HepG2 (cell line): ENCODE data around the gene VPS26B. TPM values are rescaled to one million over a fixed set of nuclear protein-coding genes. Genes with fewer than 3 reads are reported as not detected.

Experiments
- ATAC-seq: fragments of 200-7000 bp; cut with Tn5 transposase; 3 replicates; pipeline ENCODE4 v1.9.1; 2020; ENCODE audit warnings: mild to moderate bottlenecking, moderate library complexity
- BruUV-seq: library from RNA; stranded (reverse); fragments of 400-500 nt; replicated peaks from 2 replicates; lab custom pipeline; 2021; lab: Mats Ljungman, UMichigan
- CTCF ChIA-PET: fragments of 300-600 bp; formaldehyde crosslinking; extraction: SDS; loops from one replicate; lab custom pipeline; 2021; ENCODE audit warnings: low total read pairs, inconsistent platforms, low intra/inter-chr PET ratio; lab: Yijun Ruan, JAX
- POLR2A ChIA-PET: fragments of 350-600 bp; sonication (Branson Sonifier 250); formaldehyde crosslinking; loops from one replicate; lab custom pipeline; 2020; ENCODE audit warnings: antibody characterized with exemption, inconsistent platforms; lab: Yijun Ruan, JAX
- DNase-seq: peaks from one replicate; pipeline ENCODE4 v3.0.0-alpha.2; 2015; ENCODE audit warnings: low spot score
- FAIRE-seq: peaks from 3 replicates; lab custom pipeline; 2011; peaks lifted over from hg19 to GRCh38; lab: Jason Lieb, UNC
- H2AFZ ChIP-seq: one replicate; pipeline ENCODE4 v1.6.1; 2011; ENCODE audit warnings: low read length, inconsistent platforms
- H3K27ac ChIP-seq: fragments of 300-600 bp; 3 replicates; pipeline ENCODE4 v1.8.0; 2011; ENCODE audit warnings: mixed run types, mild to moderate bottlenecking, mixed read lengths, low read length, inconsistent platforms; ENCODE audit not compliant: insufficient read depth; ENCODE audit errors: extremely low read length
- H3K27me3 ChIP-seq, 2 experiments: fragments of 200-600 bp in 1 of 2; 2 replicates in 1 of 2; 3 replicates in 1 of 2; pipeline versions ENCODE4 v1.6.0 to v1.8.0; 2011; ENCODE audit warnings: low read length in 2 of 2, mild to moderate bottlenecking in 2 of 2, moderate library complexity in 2 of 2, inconsistent platforms in 1 of 2; ENCODE audit not compliant: insufficient read depth in 2 of 2, control insufficient read depth in 1 of 2
- H3K36me3 ChIP-seq, 2 experiments: fragments of 200-600 bp in 1 of 2; replicated peaks in 1 of 2; 2 replicates in 1 of 2; 3 replicates in 1 of 2; pipeline versions ENCODE4 v1.5.1 to v1.8.0; 2011; ENCODE audit warnings: low read length in 2 of 2, inconsistent platforms in 1 of 2; ENCODE audit not compliant: insufficient read depth in 2 of 2, control insufficient read depth in 1 of 2
- H3K4me1 ChIP-seq: 2 replicates; pipeline ENCODE4 v1.5.1; 2012; ENCODE audit warnings: low read length, inconsistent platforms; ENCODE audit not compliant: insufficient read depth
- H3K4me2 ChIP-seq: 2 replicates; pipeline ENCODE4 v1.6.0; 2011; ENCODE audit warnings: low read depth, low read length, inconsistent platforms
- H3K4me3 ChIP-seq, 3 experiments: fragments of 200-600 bp in 1 of 3; sonication (generic), shearing (Covaris generic) in 1 of 3; replicated peaks in 1 of 3; 2 replicates each; pipeline ENCODE4 v1.5.1; 2011 to 2016; ENCODE audit warnings: low read length in 3 of 3, inconsistent platforms in 2 of 3, low read depth in 2 of 3, mild to moderate bottlenecking in 2 of 3, control low read depth in 1 of 3, mixed read lengths in 1 of 3; ENCODE audit not compliant: insufficient read depth in 1 of 3
- H3K79me2 ChIP-seq: one replicate; pipeline ENCODE4 v1.6.1; 2011; ENCODE audit warnings: low read length, inconsistent platforms; ENCODE audit not compliant: insufficient read depth
- H3K9ac ChIP-seq: 2 replicates; pipeline ENCODE4 v1.6.0; 2011; ENCODE audit warnings: mild to moderate bottlenecking, low read depth, low read length, inconsistent platforms; ENCODE audit not compliant: insufficient read depth
- H3K9me3 ChIP-seq: 2 replicates; pipeline ENCODE4 v1.5.1; 2012; ENCODE audit warnings: mild to moderate bottlenecking, low read length
- H4K20me1 ChIP-seq: 2 replicates; pipeline ENCODE4 v1.6.0; 2011; ENCODE audit warnings: inconsistent platforms, mild to moderate bottlenecking, low read length, moderate library complexity; ENCODE audit not compliant: insufficient read depth
- FOSL1 ChIP-seq: sonication (generic); formaldehyde crosslinking; IDR thresholded peaks from 2 replicates; pipeline ENCODE4 v1.9.0; 2021; ENCODE audit warnings: missing genetic modification reagents, borderline replicate concordance
- GPN1 ChIP-seq: sonication (generic); formaldehyde crosslinking; IDR thresholded peaks from 2 replicates; pipeline ENCODE4 v1.5.1; 2020; ENCODE audit warnings: missing genetic modification reagents, borderline replicate concordance
- MEF2D ChIP-seq: sonication (generic); formaldehyde crosslinking; IDR thresholded peaks from 2 replicates; pipeline ENCODE4 v1.5.1; 2020; ENCODE audit warnings: mild to moderate bottlenecking, missing genetic modification reagents
- PAXIP1 ChIP-seq: sonication (generic); formaldehyde crosslinking; conservative IDR thresholded peaks from 2 replicates; pipeline ENCODE4 v1.4.0; 2020; ENCODE audit warnings: mild to moderate bottlenecking, missing genetic modification reagents, moderate library complexity
- PRPF4 ChIP-seq: fragments of 200-400 bp; formaldehyde crosslinking; IDR thresholded peaks from 2 replicates; pipeline ENCODE4 v1.6.1; 2016; ENCODE audit warnings: low read length, low read depth; ENCODE audit not compliant: poor library complexity, severe bottlenecking
- SP140L ChIP-seq: sonication (generic); formaldehyde crosslinking; IDR thresholded peaks from 2 replicates; pipeline ENCODE4 v1.4.0; 2020; ENCODE audit warnings: missing genetic modification reagents, borderline replicate concordance
- ZNF143 ChIP-seq: sonication (generic); formaldehyde crosslinking; IDR thresholded peaks from 2 replicates; pipeline ENCODE4 v1.4.0; 2020; ENCODE audit warnings: missing genetic modification reagents
- ZNF224 ChIP-seq: sonication (generic); formaldehyde crosslinking; IDR thresholded peaks from 2 replicates; pipeline ENCODE4 v1.5.0; 2020; ENCODE audit warnings: mild to moderate bottlenecking, missing genetic modification reagents
- ZNF432 ChIP-seq: sonication (generic); formaldehyde crosslinking; IDR thresholded peaks from 2 replicates; pipeline ENCODE4 v1.5.0; 2020; ENCODE audit warnings: missing genetic modification reagents, mild to moderate bottlenecking, borderline replicate concordance
- ZNF564 ChIP-seq: sonication (generic); formaldehyde crosslinking; IDR thresholded peaks from 2 replicates; pipeline ENCODE4 v1.8.1; 2023; ENCODE audit warnings: mild to moderate bottlenecking, missing genetic modification reagents
- ZNF674 ChIP-seq: sonication (generic); formaldehyde crosslinking; IDR thresholded peaks from 2 replicates; pipeline ENCODE4 v1.5.0; 2020; ENCODE audit warnings: low read depth, mild to moderate bottlenecking, missing genetic modification reagents
- ZNF678 ChIP-seq: sonication (generic); formaldehyde crosslinking; IDR thresholded peaks from 2 replicates; pipeline ENCODE4 v1.4.0; 2020; ENCODE audit warnings: mild to moderate bottlenecking, missing genetic modification reagents
- WGBS: methylation state at CpG from one replicate; pipeline ENCODE4 v1.1.6; 2017; ENCODE audit warnings: low lambda C conversion rate; 5-methylcytosine and 5-hydroxymethylcytosine counted together
- in situ Hi-C: cut with HindIII; loops from 2 replicates; pipeline ENCODE4 v1.10.0; 2017; ENCODE audit warnings: low pct_unique_long_range_greater_than_20kb; ENCODE audit not compliant: extremely low pct_ligation_motif_present
- intact Hi-C: fragments of 100-400 bp; cut with micrococcal nuclease; formaldehyde crosslinking; loops from one replicate; pipeline ENCODE4 v1.10.0; 2022; ENCODE audit not compliant: unreplicated experiment
- polyA plus RNA-seq, 8 experiments: library from polyadenylated mRNA; depleted of rRNA in 3 of 8; stranded (reverse) in 7 of 8; unstranded in 1 of 8; fragments of >200 nt; fragmentation: Illumina TruSeq in 4 of 8; extraction: Trizol in 4 of 8; gene quantifications; 2 replicates each; pipeline versions ENCODE4 v1.2.1 to v1.2.3, GENCODE V29; 2011 to 2016; ENCODE audit warnings: low read depth in 4 of 8, missing spikeins in 1 of 8, mixed read lengths in 1 of 8; ENCODE audit not compliant: insufficient read depth in 1 of 8
- total RNA-seq, 5 experiments: library from RNA; depleted of rRNA; stranded (reverse); fragments of >200 nt; fragmentation: Illumina TruSeq; extraction: Trizol; gene quantifications; 2 replicates each; pipeline ENCODE4 v1.2.3, GENCODE V29; 2016; ENCODE audit warnings: low read depth in 1 of 5

The VPS26B gene
- total and polyA plus RNA-seq, 2 of the 13 experiments (the other 11 are each of a cell fraction or from before 2014, with no cell fraction given), result 20.2 to 23.2 TPM

GRCh38 chr11:134238956-134239355, 14.5 kb downstream of the VPS26B start:
- Histone ChIP-seq H2AFZ (no peak overlapping the region), H3K4me1 (peaks cover 16% of the 10 kb centered on the region), H3K79me2 (no peaks in the 10 kb centered on the region), H3K27me3 (no peaks in the 10 kb centered on the region), H3K27ac (no peak overlapping the region), H3K4me3 (no peak overlapping the region), H3K9me3 (no peaks in the 10 kb centered on the region), H4K20me1 (peaks cover 7% of the 10 kb centered on the region), H3K9ac (no peak overlapping the region), H3K4me2 (no peak overlapping the region), H3K36me3 (peaks cover 5 to 11% of the 10 kb centered on the region in 2 experiments; a peak in 3 of 5 replicates)
- ChIA-PET POLR2A (no interaction called here), CTCF (no interaction called here)
- no TSS peak for BruUV-seq
- TF ChIP-seq PAXIP1 (CRISPR knock-in tag) (no peak), FOSL1 (CRISPR knock-in tag) (no peak), ZNF564 (CRISPR knock-in tag) (no peak), GPN1 (CRISPR knock-in tag) (no peak), ZNF678 (no peak), ZNF224 (CRISPR knock-in tag) (no peak), PRPF4 (no peak), ZNF432 (CRISPR knock-in tag) (no peak), ZNF674 (CRISPR knock-in tag) (no peak), MEF2D (CRISPR knock-in tag) (no peak), SP140L (CRISPR knock-in tag) (no peak), ZNF143 (CRISPR knock-in tag) (no peak)
- FAIRE-seq (no peak), ATAC-seq (no peak), DNase-seq (no peak)
- intact Hi-C loops, result no loop called here
- in situ Hi-C loops, result no loop called here
- WGBS, result 99% methylated on average over 5 of the region's 5 CpGs
